Measurements from ENCODE around the gene TIGD4.

Gene TIGD4

GRCh38 chr4:152748619-152749018, 30.9 kb downstream of the TIGD4 start:
- Histone ChIP-seq H3K4me2 (ENCODE audit: low read length) (no peak overlapping the region), H3K27ac (ENCODE audit: low read depth, low read length, poor library complexity, severe bottlenecking) (no peak overlapping the region), H3K9ac (ENCODE audit: low read length) (no peak overlapping the region), H3K27me3 (ENCODE audit: insufficient read depth, low read length) (no peaks in the 10 kb centered on the region; the same call in 1 of the 2 replicates), H3K9me3 (ENCODE audit: low read length) (peaks cover 5% of the 10 kb centered on the region), H3K36me3 (ENCODE audit: insufficient read depth, low read length) (no peaks in the 10 kb centered on the region; the same call in 1 of the 2 replicates), H3K4me1 (ENCODE audit: insufficient read depth, low read length, severe bottlenecking) (no peaks in the 10 kb centered on the region), H4K20me1 (ENCODE audit: insufficient read depth, low read length) (no peaks in the 10 kb centered on the region), H3K4me3 (ENCODE audit: low read depth, low read length, poor library complexity, severe bottlenecking) (no peak overlapping the region), H3F3A (ENCODE audit: insufficient read depth, low read length) (no peaks in the 10 kb centered on the region), H2AFZ (ENCODE audit: low read length) (no peak overlapping the region), H3K79me2 (ENCODE audit: insufficient read depth, low read length) (no peaks in the 10 kb centered on the region), H3K9me2 (ENCODE audit: low read depth, low read length) (no peaks in the 10 kb centered on the region)
- no peak for TF ChIP-seq EZH2 (IDR thresholded peaks at IDR 0.05; ENCODE audit: borderline replicate concordance, low read length)
- TF ChIP-seq, protein P1, sequence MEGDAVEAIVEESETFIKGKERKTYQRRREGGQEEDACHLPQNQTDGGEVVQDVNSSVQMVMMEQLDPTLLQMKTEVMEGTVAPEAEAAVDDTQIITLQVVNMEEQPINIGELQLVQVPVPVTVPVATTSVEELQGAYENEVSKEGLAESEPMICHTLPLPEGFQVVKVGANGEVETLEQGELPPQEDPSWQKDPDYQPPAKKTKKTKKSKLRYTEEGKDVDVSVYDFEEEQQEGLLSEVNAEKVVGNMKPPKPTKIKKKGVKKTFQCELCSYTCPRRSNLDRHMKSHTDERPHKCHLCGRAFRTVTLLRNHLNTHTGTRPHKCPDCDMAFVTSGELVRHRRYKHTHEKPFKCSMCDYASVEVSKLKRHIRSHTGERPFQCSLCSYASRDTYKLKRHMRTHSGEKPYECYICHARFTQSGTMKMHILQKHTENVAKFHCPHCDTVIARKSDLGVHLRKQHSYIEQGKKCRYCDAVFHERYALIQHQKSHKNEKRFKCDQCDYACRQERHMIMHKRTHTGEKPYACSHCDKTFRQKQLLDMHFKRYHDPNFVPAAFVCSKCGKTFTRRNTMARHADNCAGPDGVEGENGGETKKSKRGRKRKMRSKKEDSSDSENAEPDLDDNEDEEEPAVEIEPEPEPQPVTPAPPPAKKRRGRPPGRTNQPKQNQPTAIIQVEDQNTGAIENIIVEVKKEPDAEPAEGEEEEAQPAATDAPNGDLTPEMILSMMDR (IDR thresholded peaks at IDR 0.05; ENCODE audit: low read length): no peak

DNA sequence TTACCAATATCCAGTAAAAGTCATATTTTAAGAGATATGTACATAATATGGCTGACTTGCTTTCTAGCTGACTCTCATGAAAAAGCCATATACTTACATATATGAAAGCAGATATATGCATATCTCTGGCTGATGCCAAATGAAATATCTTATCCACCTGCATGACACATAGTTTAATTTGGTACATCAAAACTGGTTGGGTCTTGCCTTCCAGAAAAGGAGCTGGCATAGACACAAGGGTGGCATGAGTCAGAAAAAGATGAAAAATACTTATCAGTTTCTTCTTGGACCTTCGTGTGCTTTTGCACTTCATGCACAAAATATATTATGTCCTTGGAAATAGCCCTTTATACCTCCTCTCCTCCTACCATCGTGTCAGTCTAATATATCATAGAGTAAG, 32.1 kb downstream of the TIGD4 start:
- Histone ChIP-seq H3K9ac (ENCODE audit: low read length) (no peak overlapping the region), H3K27ac (ENCODE audit: low read depth, low read length, poor library complexity, severe bottlenecking) (no peak overlapping the region), H3K4me1 (ENCODE audit: insufficient read depth, low read length, severe bottlenecking) (no peaks in the 10 kb centered on the region), H3K9me2 (ENCODE audit: low read depth, low read length) (no peaks in the 10 kb centered on the region), H3F3A (ENCODE audit: insufficient read depth, low read length) (no peaks in the 10 kb centered on the region), H3K4me2 (ENCODE audit: low read length) (no peak overlapping the region), H3K27me3 (ENCODE audit: insufficient read depth, low read length) (no peaks in the 10 kb centered on the region), H4K20me1 (ENCODE audit: insufficient read depth, low read length) (no peaks in the 10 kb centered on the region), H3K9me3 (ENCODE audit: low read length) (peaks cover 3% of the 10 kb centered on the region), H3K79me2 (ENCODE audit: insufficient read depth, low read length) (no peaks in the 10 kb centered on the region), H2AFZ (ENCODE audit: low read length) (no peak overlapping the region), H3K36me3 (ENCODE audit: insufficient read depth, low read length) (no peaks in the 10 kb centered on the region; the same call in 1 of the 2 replicates), H3K4me3 (ENCODE audit: low read depth, low read length, poor library complexity, severe bottlenecking) (no peak overlapping the region)
- TF ChIP-seq, protein P1 (IDR thresholded peaks at IDR 0.05; ENCODE audit: low read length): no peak
- no peak for TF ChIP-seq EZH2 (IDR thresholded peaks at IDR 0.05; ENCODE audit: borderline replicate concordance, low read length)

DNA sequence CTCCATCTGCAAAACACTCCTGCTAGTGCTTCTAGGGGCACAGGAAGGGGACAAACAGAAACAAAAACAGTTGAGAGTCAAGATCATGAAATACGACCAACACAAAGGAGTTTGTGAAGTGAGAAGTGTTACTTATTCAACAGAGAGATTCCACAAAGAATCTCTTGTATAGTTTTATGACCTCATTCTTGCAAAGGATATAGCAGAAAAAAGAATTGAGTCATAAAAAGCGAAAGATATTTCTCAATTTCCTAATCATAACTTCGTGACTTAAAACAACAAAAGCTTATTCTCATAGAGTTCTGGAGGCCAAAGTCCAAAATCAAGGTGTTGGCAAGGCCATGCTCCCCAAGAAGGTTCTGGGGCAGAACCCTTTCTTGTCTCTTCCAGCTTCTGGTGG, 40.7 kb downstream of the TIGD4 start:
- H2AFZ ChIP-seq (ENCODE audit: low read length): no peak overlapping the region

More for the DNA sequence above, 40.7 kb downstream of the TIGD4 start:
- Histone ChIP-seq H3K9me3 (ENCODE audit: low read length) (no peaks in the 10 kb centered on the region), H3K36me3 (ENCODE audit: insufficient read depth, low read length) (no peaks in the 10 kb centered on the region), H3K27me3 (ENCODE audit: insufficient read depth, low read length) (no peaks in the 10 kb centered on the region; the same call in 1 of the 2 replicates), H3K4me2 (ENCODE audit: low read length) (no peak overlapping the region), H3K9ac (ENCODE audit: low read length) (no peak overlapping the region), H3K4me3 (ENCODE audit: low read depth, low read length, poor library complexity, severe bottlenecking) (no peak overlapping the region), H3K27ac (ENCODE audit: low read depth, low read length, poor library complexity, severe bottlenecking) (no peak overlapping the region), H4K20me1 (ENCODE audit: insufficient read depth, low read length) (no peaks in the 10 kb centered on the region), H3K9me2 (ENCODE audit: low read depth, low read length) (no peaks in the 10 kb centered on the region), H3K4me1 (ENCODE audit: insufficient read depth, low read length, severe bottlenecking) (no peaks in the 10 kb centered on the region), H3F3A (ENCODE audit: insufficient read depth, low read length) (no peaks in the 10 kb centered on the region), H3K79me2 (ENCODE audit: insufficient read depth, low read length) (no peaks in the 10 kb centered on the region)
- TF ChIP-seq, protein P1 (IDR thresholded peaks at IDR 0.05; ENCODE audit: low read length): no peak
- TF ChIP-seq EZH2 (IDR thresholded peaks at IDR 0.05; ENCODE audit: borderline replicate concordance, low read length): no peak
